Astrocyte (in vitro differentiated cells and primary cell): ENCODE measurements around the gene ZNF565.
"Not testable (repeated sequence)": the region's sequence is repeated elsewhere in the genome, so short reads cannot be mapped to it uniquely, and the experiment has no call there.

Experiments used
- CTCF ChIP-seq: IDR thresholded peaks from 2 replicates; pipeline ENCODE4 v1.5.1; 2011; ENCODE audit warnings: low read depth, mild to moderate bottlenecking, inconsistent platforms, low read length, moderate library complexity; ENCODE audit not compliant: insufficient read depth
- EZH2 ChIP-seq: IDR thresholded peaks from 2 replicates; pipeline ENCODE4 v1.6.1; 2012; ENCODE audit warnings: mild to moderate bottlenecking, low read length, inconsistent platforms; ENCODE audit not compliant: insufficient read depth

- not testable (repeated sequence) for TF ChIP-seq CTCF, EZH2
Measured at GRCh38 chr19:36233626-36234025, 19.2 kb upstream of the ZNF565 start.
